ENCODE data around the gene TNIK. TPM values are rescaled to one million over a fixed set of nuclear protein-coding genes. Genes with fewer than 3 reads are reported as not detected.

TNIK gene
- total RNA-seq, 2 donors from 2014 or later: 28.6 to 43.8 TPM

GRCh38 chr3:171282041-171282440 is 178.2 kb downstream of the TNIK start:
- no peak for ATAC-seq (replicated peaks)
- Mint-ChIP-seq H3K4me1 (peaks cover 43% of the 10 kb centered on the region), H3K4me3 (no peak overlapping the region), H3K36me3 (ENCODE audit: low read depth) (no peaks in the 10 kb centered on the region), H3K27ac (no peak overlapping the region), H3K27me3 (no peaks in the 10 kb centered on the region), H3K9me3 (no peaks in the 10 kb centered on the region)

DNA sequence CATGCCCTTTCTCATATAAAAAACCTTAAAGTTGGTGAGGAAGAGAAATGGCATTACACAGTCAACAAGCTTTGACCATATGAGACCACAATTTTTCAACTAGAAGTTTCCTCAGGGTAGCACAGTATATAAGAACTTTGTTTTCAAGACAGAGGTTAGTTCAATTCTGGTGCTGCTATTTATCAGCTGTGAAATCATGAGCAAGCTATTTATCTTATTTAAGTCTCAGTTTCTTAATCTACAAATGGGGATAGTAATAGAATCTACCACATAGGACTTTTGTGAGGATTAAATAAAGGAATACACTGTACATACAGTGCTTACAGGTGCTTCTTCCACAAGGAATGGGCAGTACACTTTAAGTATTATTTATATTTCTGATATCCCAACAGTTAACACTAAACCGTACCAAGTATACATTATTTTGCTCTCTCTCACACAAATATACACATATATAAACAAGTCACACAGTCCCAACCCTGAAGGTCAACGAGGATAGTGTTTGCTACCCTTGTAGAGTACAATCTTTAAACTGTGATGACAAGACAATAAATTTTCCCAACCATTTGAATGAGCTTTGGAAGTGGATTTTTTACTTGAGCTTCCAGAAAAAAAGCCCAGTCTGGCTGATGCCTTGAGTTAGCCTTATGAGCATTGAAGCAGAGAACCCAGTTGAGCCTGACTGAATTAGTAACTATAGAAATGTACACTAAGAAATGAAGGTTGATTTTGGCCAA is 178.8 kb downstream of the TNIK start:
- H3K27me3 Mint-ChIP-seq: no peaks in the 10 kb centered on the region
- H3K4me3 Mint-ChIP-seq: no peak overlapping the region
- no peak overlapping the region for H3K27ac Mint-ChIP-seq
- no peaks in the 10 kb centered on the region for H3K36me3 Mint-ChIP-seq (ENCODE audit: low read depth)
- H3K4me1 Mint-ChIP-seq: peaks cover 37% of the 10 kb centered on the region
- no peak for ATAC-seq (replicated peaks)
- no peaks in the 10 kb centered on the region for H3K9me3 Mint-ChIP-seq

DNA sequence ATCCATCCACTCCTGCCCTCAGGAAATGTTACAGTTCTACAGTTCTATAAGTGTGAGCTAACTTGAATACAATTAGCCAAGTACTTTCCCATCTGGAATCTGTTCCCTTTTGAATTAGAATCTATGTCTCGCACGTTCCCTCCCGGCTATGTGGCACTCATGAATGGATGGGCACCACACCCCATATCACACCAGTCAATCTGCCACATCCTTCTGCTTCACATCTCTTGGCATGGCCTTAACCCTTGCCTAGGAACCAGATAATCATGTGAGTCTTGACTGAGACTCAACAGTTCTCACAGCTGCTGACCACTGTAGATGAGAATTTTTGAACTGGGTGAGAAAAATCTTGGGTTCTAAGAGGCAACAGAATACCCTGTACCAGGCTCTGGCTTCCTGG is 180.2 kb downstream of the TNIK start:
- H3K36me3 Mint-ChIP-seq (ENCODE audit: low read depth): no peaks in the 10 kb centered on the region
- H3K9me3 Mint-ChIP-seq: no peaks in the 10 kb centered on the region
- peaks cover 27% of the 10 kb centered on the region for H3K4me1 Mint-ChIP-seq
- H3K4me3 Mint-ChIP-seq: no peak overlapping the region
- no peak overlapping the region for H3K27ac Mint-ChIP-seq
- H3K27me3 Mint-ChIP-seq: no peaks in the 10 kb centered on the region
- ATAC-seq (replicated peaks): no peak

DNA sequence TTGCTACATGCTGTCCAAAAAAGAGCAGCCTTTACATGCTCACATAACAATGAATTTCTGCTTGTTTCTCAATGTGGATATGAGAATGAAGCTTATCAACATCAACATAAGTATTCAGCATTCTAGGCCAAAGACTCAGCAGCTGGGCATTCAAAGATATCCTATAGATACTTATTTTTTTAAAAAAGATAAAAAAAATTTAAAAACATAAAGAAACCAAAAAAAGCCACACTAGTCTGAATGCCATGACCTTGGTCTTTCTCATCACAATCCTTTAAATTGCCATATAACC is 182.0 kb downstream of the TNIK start:
- Mint-ChIP-seq H3K27ac (no peak overlapping the region), H3K27me3 (no peaks in the 10 kb centered on the region), H3K4me1 (peaks cover 28% of the 10 kb centered on the region), H3K9me3 (no peaks in the 10 kb centered on the region), H3K4me3 (no peak overlapping the region), H3K36me3 (ENCODE audit: low read depth) (no peaks in the 10 kb centered on the region)
- ATAC-seq (replicated peaks): no peak

DNA sequence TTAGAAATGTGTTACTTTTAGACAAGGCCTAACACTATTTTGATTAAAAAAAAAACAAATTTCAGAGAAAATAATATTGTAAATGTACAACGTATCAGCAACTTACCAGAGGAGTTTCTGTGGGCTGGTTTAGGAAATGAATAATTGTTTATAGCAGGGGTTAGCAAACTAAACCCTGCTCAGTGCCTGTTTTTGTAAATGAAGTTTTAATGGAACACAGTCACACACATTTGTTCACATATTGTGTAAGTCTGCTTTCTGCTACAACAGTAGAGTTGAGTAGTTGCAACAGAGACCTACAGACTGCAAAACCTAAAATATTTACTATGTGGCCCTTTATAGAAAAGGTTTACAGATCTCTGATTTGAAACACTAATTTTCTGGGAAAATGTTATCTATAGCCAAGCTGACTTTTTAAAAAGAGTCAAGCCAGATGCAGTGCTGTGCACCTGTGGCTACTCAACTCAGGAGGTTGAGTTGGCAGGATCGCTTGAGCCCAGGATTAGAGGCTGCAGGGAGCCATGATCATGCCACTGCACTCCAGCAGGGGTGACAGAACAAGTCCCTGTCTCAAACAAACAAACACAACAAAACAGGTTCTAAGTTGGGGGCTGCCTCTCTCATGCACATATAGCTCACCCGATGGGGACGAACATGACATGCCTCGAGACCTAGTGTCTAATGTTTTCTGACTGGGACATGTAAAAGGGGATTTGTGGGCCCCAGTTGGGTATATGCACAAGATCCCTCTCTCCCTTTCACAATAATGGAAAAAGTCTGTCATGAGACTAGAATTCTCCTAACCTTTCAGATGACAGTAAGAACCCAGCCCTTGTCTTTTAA is 182.5 kb downstream of the TNIK start:
- Mint-ChIP-seq H3K4me1 (peaks cover 28% of the 10 kb centered on the region), H3K4me3 (no peak overlapping the region), H3K27me3 (no peaks in the 10 kb centered on the region), H3K36me3 (ENCODE audit: low read depth) (no peaks in the 10 kb centered on the region), H3K9me3 (no peaks in the 10 kb centered on the region), H3K27ac (no peak overlapping the region)
- ATAC-seq (replicated peaks): peak; percentile 64

DNA sequence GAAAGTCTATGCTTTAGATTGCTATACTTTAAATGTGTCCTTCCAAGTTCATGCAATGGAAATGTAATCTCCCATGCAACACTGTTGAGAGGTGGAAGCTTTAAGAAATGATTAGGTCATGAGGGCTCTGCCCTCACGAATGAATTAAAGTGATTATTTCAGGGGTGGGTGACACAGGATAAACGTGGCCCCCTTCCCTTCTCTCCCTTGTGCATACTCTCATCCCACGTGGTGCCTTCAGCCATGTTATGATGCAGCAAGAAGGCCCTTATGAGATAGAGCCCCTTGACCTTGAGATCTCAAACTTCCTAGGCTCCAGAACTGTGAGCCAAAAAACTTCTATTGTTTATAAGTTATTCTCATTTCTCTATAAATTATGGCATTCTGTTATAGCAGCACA is 183.3 kb downstream of the TNIK start:
- Mint-ChIP-seq H3K36me3 (ENCODE audit: low read depth) (no peaks in the 10 kb centered on the region), H3K9me3 (no peaks in the 10 kb centered on the region), H3K4me1 (peaks cover 33% of the 10 kb centered on the region), H3K27me3 (no peaks in the 10 kb centered on the region), H3K27ac (no peak overlapping the region), H3K4me3 (no peak overlapping the region)
- ATAC-seq (replicated peaks): no peak

GRCh38 chr3:171274222-171274621 is 186.0 kb downstream of the TNIK start:
- no peak overlapping the region for H3K4me3 Mint-ChIP-seq
- peaks cover 46% of the 10 kb centered on the region for H3K4me1 Mint-ChIP-seq
- H3K36me3 Mint-ChIP-seq (ENCODE audit: low read depth): no peaks in the 10 kb centered on the region
- H3K27me3 Mint-ChIP-seq: no peaks in the 10 kb centered on the region
- no peak overlapping the region for H3K27ac Mint-ChIP-seq
- no peak for ATAC-seq (replicated peaks)
- no peaks in the 10 kb centered on the region for H3K9me3 Mint-ChIP-seq

GRCh38 chr3:171270541-171270940 is 189.7 kb downstream of the TNIK start:
- peak overlapping the region; percentile 9 for H3K27ac Mint-ChIP-seq
- peaks cover 69% of the 10 kb centered on the region for H3K4me1 Mint-ChIP-seq
- ATAC-seq (replicated peaks): no peak
- H3K36me3 Mint-ChIP-seq (ENCODE audit: low read depth): no peaks in the 10 kb centered on the region
- peak overlapping the region; percentile 74 for H3K4me3 Mint-ChIP-seq
- no peaks in the 10 kb centered on the region for H3K9me3 Mint-ChIP-seq
- H3K27me3 Mint-ChIP-seq: no peaks in the 10 kb centered on the region

DNA sequence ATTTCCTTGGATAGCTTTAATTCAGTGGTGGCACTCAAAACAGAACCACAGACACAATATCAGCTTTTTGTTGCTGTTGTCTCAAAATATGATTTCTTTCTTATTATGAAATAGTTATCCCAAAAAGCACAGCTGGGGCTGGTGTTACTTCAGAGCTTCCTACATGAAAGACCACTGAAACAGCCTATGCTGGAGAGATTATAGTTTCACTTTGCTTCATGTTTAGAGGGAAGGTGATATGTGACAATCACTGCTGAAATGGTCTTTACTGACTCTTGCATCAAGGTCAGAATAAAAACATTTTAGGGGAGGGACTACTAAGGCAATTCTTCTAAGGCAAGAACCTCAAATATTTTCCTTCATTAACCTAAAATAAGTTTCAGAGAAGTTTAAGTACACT is 190.7 kb downstream of the TNIK start:
- peak overlapping the region; percentile 74 for H3K4me3 Mint-ChIP-seq
- H3K9me3 Mint-ChIP-seq: no peaks in the 10 kb centered on the region
- no peaks in the 10 kb centered on the region for H3K36me3 Mint-ChIP-seq (ENCODE audit: low read depth)
- ATAC-seq (replicated peaks): peak; percentile 23
- peaks cover 65% of the 10 kb centered on the region for H3K4me1 Mint-ChIP-seq
- H3K27me3 Mint-ChIP-seq: no peaks in the 10 kb centered on the region
- H3K27ac Mint-ChIP-seq: no peak overlapping the region

DNA sequence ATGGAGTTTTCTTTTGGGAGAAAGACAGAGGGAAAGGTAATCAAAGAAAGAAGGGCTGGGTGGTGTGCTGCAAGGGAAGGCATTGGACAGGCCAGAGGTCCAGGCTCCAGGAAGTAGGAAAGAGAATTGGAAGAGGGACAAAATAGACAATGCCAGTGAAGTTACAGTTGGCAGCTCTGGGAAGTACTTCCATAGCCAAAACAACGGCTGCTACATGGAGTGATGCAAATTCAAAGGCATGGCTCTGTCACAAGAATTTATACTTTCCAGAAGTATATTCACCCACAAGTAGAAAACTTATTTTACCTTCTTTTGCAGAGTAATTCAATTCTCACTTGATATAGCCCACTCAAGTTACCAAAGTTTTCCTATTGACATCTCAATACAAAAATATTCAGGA is 191.5 kb downstream of the TNIK start:
- no peak for ATAC-seq (replicated peaks)
- H3K4me3 Mint-ChIP-seq: peak overlapping the region; percentile 74
- H3K9me3 Mint-ChIP-seq: no peaks in the 10 kb centered on the region
- peak overlapping the region; percentile 3 for H3K27ac Mint-ChIP-seq
- no peaks in the 10 kb centered on the region for H3K27me3 Mint-ChIP-seq
- H3K36me3 Mint-ChIP-seq (ENCODE audit: low read depth): no peaks in the 10 kb centered on the region
- peaks cover 59% of the 10 kb centered on the region for H3K4me1 Mint-ChIP-seq

GRCh38 chr3:171267104-171267503 is 193.1 kb downstream of the TNIK start:
- H3K4me3 Mint-ChIP-seq: peak overlapping the region; percentile 74
- H3K27me3 Mint-ChIP-seq: no peaks in the 10 kb centered on the region
- ATAC-seq (replicated peaks): peak; percentile 95
- H3K4me1 Mint-ChIP-seq: peaks cover 66% of the 10 kb centered on the region
- peak overlapping the region; percentile 37 for H3K27ac Mint-ChIP-seq
- no peaks in the 10 kb centered on the region for H3K9me3 Mint-ChIP-seq
- no peaks in the 10 kb centered on the region for H3K36me3 Mint-ChIP-seq (ENCODE audit: low read depth)

GRCh38 chr3:171266740-171267073 is 193.5 kb downstream of the TNIK start:
- ATAC-seq (replicated peaks): peak; percentile 27
- H3K36me3 Mint-ChIP-seq (ENCODE audit: low read depth): no peaks in the 10 kb centered on the region
- peaks cover 68% of the 10 kb centered on the region for H3K4me1 Mint-ChIP-seq
- no peaks in the 10 kb centered on the region for H3K9me3 Mint-ChIP-seq
- peak overlapping the region; percentile 37 for H3K27ac Mint-ChIP-seq
- peak overlapping the region; percentile 74 for H3K4me3 Mint-ChIP-seq
- no peaks in the 10 kb centered on the region for H3K27me3 Mint-ChIP-seq

DNA sequence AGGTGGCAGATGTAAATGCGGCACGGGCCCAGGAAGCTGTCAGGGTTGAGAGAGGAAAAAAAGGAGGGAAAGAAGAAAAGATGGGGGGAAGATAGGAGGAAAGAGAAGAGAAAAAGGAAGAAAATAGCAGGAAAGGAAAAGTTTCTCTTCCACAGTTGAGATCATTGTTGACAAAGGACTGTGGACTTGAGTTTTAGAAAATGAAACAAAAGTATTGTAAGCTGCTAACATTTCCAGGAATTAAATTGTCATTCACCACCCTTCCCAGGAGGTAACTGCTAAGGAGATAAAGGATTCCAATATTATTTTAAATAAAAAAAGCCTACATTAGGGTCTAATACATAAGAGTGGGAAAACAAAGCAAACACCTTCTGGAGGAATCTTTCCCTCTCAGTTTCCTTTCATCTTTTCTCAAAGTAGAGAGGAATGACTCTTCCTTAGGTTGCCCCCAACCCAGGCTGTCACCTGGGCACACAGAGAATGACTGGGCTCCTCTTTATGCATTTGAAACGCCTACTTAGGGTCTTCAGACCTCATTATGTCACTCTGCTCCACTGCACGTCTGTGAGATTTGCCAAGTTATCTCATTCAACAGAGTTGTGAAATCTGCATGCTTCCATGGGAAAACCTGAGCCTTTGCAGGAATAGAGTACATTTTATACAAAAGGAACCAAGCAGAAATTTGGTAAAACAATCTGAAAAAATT is 194.0 kb downstream of the TNIK start:
- peak overlapping the region; percentile 82 for H3K27ac Mint-ChIP-seq
- H3K27me3 Mint-ChIP-seq: no peaks in the 10 kb centered on the region
- ATAC-seq (replicated peaks): no peak
- H3K4me3 Mint-ChIP-seq: peak overlapping the region; percentile 74
- no peaks in the 10 kb centered on the region for H3K36me3 Mint-ChIP-seq (ENCODE audit: low read depth)
- H3K4me1 Mint-ChIP-seq: peaks cover 71% of the 10 kb centered on the region
- no peaks in the 10 kb centered on the region for H3K9me3 Mint-ChIP-seq

- Mint-ChIP-seq H3K9me3 (no peaks in the 10 kb centered on the region), H3K27ac (no peak overlapping the region), H3K4me3 (peak overlapping the region; percentile 74)
These were observed 195.4 kb downstream of the TNIK start for GRCh38 chr3:171264758-171265157.

DNA sequence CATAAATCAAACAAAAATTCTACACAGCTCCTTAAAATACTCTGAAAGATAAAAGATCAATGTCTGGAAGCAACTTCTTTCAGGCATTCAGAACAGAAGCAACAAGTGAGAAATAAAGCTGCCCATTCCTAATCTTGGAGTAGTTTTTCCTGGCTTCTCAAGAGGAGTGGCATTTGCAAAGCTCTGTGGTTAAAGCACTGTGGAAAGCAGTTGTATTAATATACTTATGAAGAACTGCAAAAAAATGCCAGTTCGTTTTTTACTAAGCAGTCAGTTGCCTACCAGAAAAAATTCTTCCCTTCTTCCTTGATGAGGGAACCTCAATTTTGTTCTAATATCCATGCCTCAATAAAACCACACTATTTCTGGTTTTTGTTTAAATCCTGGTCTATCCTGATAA is 197.8 kb downstream of the TNIK start:
- H3K4me3 Mint-ChIP-seq: peak overlapping the region; percentile 29
- peaks cover 4% of the 10 kb centered on the region for H3K9me3 Mint-ChIP-seq
- H3K4me1 Mint-ChIP-seq: peaks cover 59% of the 10 kb centered on the region
- no peak overlapping the region for H3K27ac Mint-ChIP-seq
- no peaks in the 10 kb centered on the region for H3K36me3 Mint-ChIP-seq (ENCODE audit: low read depth)
- H3K27me3 Mint-ChIP-seq: no peaks in the 10 kb centered on the region
- no peak for ATAC-seq (replicated peaks)

More at GRCh38 chr3:171264758-171265157, 195.4 kb downstream of the TNIK start:
- Mint-ChIP-seq H3K27me3 (no peaks in the 10 kb centered on the region), H3K4me1 (peaks cover 60% of the 10 kb centered on the region), H3K36me3 (ENCODE audit: low read depth) (no peaks in the 10 kb centered on the region)
- ATAC-seq (replicated peaks): no peak

All from activated T-helper 17 cell treated with anti-CD3 and anti-CD28 coated beads, Interleukin-2, amount 50 U/mL, for 72 hours (primary cell).